ENCODE measurements around the gene IGFBP4.

IGFBP4 gene

DNA sequence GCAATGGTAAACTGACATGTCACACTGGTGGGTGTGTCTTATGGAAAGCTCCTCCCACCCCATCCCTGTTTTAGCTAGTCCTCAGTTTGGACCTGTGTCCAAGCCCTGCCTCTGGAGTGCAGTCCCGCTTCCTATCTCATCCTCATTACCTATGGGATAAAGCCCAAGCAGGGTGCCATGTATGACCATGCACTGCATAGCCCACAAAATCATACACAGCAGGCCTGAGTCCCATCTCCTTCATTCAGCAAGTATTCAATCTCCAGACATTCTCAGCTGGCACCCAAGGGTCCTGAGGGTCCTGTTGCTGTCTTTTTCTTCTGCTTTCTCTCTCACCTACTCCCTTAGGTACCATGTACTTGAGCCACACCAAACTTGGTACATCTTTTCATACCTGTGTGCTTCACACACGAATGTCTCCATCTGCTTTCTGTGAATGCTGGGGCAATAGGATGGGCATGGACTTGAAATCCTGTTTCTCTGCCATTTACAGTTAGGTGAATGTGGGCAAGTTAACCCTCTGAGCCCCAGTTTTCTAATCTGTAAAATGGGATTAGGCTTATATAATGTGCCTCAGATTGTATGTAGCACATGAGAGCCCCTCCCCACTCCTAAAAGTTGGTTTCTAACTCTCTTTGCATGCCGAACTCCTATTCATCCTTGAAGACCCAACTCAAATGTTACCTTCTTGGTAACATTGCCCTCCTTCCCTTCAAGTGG is 29.6 kb downstream of the IGFBP4 start:
- TF ChIP-seq, protein P1, sequence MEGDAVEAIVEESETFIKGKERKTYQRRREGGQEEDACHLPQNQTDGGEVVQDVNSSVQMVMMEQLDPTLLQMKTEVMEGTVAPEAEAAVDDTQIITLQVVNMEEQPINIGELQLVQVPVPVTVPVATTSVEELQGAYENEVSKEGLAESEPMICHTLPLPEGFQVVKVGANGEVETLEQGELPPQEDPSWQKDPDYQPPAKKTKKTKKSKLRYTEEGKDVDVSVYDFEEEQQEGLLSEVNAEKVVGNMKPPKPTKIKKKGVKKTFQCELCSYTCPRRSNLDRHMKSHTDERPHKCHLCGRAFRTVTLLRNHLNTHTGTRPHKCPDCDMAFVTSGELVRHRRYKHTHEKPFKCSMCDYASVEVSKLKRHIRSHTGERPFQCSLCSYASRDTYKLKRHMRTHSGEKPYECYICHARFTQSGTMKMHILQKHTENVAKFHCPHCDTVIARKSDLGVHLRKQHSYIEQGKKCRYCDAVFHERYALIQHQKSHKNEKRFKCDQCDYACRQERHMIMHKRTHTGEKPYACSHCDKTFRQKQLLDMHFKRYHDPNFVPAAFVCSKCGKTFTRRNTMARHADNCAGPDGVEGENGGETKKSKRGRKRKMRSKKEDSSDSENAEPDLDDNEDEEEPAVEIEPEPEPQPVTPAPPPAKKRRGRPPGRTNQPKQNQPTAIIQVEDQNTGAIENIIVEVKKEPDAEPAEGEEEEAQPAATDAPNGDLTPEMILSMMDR (conservative IDR thresholded peaks at IDR 0.05; ENCODE audit: low read depth), result no peak
- peak overlapping the region; percentile 100 for H3K27ac ChIP-seq
- DNase-seq (ENCODE audit: low spot score), result no peak
- ChIA-PET POLR2A (ENCODE audit: low non-redundant PET) (no interaction called here), CTCF (interaction anchor here (0.8 kb wide), 1 partner anchor 60 kb away, joined by 3 read pairs; no protein-coding TSS in a partner anchor)

DNA sequence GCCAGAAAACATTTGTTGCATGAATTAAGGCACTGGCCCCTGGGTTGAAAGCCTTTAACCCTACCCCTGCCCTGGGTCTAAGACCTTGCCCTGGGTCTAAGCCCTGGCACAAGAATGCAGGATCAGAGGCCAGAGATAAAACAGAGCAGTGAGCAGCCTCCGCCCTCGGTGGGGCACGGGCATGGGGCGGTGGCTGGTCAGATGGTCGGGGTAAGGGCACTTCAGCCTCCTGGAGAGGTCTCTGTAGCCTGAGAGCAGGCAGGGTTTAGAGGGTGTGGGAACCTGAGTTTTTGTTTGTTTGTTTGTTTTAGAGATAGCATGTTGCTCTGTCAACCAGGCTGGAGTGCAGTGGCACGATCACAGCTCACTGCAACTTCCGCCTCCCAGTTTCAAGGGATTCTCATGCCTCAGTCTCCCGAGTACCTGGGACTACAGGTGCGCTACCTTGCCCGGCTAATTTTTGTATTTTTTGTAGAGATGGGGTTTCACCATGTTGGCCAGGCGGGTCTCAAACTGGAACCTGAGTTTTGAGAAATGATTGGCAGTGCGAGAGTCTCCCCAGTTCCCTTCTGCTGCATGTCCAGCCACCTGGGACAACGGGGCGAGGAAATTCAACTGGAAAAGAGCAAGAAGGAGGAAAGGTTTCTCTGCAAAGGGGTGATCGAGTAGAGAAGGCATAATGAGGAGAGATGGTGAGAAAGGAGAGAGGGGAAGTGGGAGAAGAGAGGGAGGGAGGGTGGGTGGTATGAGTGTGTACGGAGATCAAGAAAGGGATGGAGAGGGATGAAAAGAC is 30.5 kb downstream of the IGFBP4 start:
- POLR2A ChIA-PET (ENCODE audit: low non-redundant PET), result no interaction called here
- DNase-seq (ENCODE audit: low spot score), result no peak

DNA sequence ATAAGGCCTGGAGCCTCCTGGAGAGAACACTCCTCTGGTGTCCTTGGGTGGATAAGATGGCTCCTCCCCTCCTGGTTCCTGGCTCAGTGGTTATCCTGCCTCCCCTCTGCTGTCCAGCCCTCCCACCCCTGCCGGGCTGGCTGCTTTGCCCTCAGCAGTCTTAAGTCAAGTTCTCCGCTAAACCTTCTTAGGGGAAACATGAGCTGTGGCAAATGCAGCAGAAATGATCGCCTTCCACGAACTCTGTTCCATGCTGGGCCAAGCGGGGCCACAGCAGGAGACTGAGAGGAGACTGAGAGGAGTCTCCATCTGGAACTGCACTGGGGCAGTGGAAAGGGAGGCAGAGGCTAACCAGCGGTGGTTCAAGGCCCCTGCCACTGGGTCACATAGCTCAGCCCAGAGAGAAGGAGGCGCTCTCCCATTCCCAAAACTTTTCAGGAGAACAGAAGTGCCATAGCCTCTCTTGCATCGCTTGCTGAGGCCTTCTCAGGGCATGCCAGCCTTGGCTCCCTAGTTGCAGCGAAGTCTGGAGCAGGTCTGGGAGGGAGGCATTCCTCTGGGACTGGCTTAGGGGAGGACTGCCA is 31.3 kb downstream of the IGFBP4 start:
- TF ChIP-seq, protein P1 (conservative IDR thresholded peaks at IDR 0.05; ENCODE audit: low read depth), result no peak
- ChIA-PET CTCF (interaction anchor here (0.6 to 1.9 kb wide), 2 partner anchors 37 to 59 kb away, joined by 3 to 10 read pairs; no protein-coding TSS in a partner anchor), POLR2A (ENCODE audit: low non-redundant PET) (no interaction called here)
- DNase-seq (ENCODE audit: low spot score), result no peak
- peak overlapping the region; percentile 100 for H3K27ac ChIP-seq

More for the DNA sequence above, 30.5 kb downstream of the IGFBP4 start:
- CTCF ChIA-PET, result no interaction called here
- TF ChIP-seq, protein P1 (conservative IDR thresholded peaks at IDR 0.05; ENCODE audit: low read depth), result no peak
- H3K27ac ChIP-seq, result peak overlapping the region; percentile 100

DNA sequence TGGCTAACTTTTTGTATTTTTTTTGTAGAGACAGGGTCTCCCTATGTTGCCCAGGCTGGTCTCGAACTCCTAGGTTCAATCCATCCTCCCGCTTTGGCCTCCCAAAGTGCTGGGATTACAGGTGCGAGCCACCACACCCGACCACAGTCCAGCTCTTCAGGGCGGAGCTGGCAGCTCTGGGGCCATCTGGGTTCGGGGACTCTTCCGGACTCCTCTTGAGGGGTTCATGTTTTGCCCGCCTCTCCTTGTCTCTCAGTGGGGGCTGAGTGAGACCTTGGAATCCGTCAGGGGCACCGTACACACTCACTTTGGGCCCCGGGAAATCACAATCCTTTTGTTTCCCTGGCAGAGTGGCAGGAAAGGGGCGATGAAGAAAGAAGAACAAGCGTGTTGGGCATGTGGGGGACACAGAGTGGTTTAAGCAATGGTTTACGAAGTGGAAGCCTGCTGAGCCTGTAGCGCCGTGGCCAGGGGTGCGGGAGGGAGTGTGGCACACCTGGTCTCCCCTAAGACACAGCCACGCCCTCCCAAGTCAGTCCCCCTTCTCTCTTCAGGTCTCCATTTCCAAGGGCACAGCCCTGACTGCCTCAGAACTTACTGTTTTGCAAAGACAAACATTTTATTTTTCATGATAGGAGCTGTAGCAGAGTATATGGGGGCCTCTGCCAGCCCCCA is 32.1 kb downstream of the IGFBP4 start:
- ChIA-PET POLR2A (ENCODE audit: low non-redundant PET) (interaction anchor here (0.7 to 1.0 kb wide), 3 partner anchors 22 to 53 kb away, joined by 6 to 8 read pairs (median 6); no protein-coding TSS in a partner anchor), CTCF (interaction anchor here (0.6 to 1.9 kb wide), 9 partner anchors 10 to 84 kb away, joined by 3 to 10 read pairs (median 4); partner anchors contain the start of gene TOP2A)
- TF ChIP-seq, protein P1 (conservative IDR thresholded peaks at IDR 0.05; ENCODE audit: low read depth), result no peak
- no peak for DNase-seq (ENCODE audit: low spot score)
- peak overlapping the region; percentile 100 for H3K27ac ChIP-seq

DNA sequence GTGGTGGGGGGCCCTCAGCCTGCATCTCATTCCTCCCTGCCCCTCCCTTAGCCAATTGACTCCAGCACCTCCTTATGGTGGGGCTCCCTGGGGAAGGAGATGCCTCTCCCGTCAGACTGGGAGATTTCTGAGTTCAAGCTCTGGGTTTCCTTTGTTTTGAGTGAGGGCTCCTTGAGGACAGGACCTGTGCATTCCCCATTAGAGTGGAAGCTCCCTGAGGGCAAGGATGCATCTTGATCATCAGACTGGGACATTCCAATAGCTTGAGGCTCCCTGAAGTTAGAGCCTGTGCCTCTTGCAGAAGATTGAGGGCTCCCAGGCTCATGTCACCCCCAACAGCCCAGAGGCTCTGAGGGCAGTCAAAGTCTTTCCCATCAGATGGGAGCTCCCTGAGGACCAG is 34.5 kb downstream of the IGFBP4 start:
- H3K27ac ChIP-seq, result peak overlapping the region; percentile 100
- ChIA-PET POLR2A (ENCODE audit: low non-redundant PET) (interaction anchor here (0.7 kb wide), 1 partner anchor 22 kb away, joined by 3 read pairs; no protein-coding TSS in a partner anchor), CTCF (interaction anchor here (0.6 to 0.8 kb wide), 2 partner anchors 45 to 74 kb away, joined by 3 read pairs; no protein-coding TSS in a partner anchor)
- TF ChIP-seq, protein P1 (conservative IDR thresholded peaks at IDR 0.05; ENCODE audit: low read depth), result no peak
- no peak for DNase-seq (ENCODE audit: low spot score)
